ENCODE data around the gene TSPAN11.

DNA sequence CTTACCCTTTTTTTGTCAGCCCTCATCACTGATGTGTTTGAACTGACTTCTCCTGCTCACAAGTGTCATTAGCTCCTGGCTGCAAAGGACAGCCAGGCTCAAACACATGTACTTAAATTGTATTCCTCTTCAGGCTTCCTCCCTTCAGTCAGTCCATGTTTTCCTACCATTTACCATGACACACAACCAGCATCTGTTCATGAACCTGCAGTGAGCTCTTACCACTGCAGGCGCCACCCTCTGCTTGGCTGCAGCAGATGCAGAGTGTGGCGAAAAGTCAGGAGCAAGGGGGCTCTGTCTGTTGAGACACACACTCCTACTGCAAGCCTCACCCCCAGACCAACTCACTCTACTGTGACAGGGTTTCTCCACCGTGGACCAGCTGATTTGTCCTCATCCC lies 70.2 kb downstream of the TSPAN11 start:
- TF ChIP-seq POLR2AphosphoS5 (IDR thresholded peaks at IDR 0.05) (no peak), POLR2A (IDR thresholded peaks at IDR 0.05) (no peak)
- TF ChIP-seq, protein P1, sequence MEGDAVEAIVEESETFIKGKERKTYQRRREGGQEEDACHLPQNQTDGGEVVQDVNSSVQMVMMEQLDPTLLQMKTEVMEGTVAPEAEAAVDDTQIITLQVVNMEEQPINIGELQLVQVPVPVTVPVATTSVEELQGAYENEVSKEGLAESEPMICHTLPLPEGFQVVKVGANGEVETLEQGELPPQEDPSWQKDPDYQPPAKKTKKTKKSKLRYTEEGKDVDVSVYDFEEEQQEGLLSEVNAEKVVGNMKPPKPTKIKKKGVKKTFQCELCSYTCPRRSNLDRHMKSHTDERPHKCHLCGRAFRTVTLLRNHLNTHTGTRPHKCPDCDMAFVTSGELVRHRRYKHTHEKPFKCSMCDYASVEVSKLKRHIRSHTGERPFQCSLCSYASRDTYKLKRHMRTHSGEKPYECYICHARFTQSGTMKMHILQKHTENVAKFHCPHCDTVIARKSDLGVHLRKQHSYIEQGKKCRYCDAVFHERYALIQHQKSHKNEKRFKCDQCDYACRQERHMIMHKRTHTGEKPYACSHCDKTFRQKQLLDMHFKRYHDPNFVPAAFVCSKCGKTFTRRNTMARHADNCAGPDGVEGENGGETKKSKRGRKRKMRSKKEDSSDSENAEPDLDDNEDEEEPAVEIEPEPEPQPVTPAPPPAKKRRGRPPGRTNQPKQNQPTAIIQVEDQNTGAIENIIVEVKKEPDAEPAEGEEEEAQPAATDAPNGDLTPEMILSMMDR (IDR thresholded peaks at IDR 0.05 in 8 of 11, conservative IDR thresholded peaks at IDR 0.05 in 3 of 11): no peak

Data from spleen (tissue), 7 donors.